Keratinocyte (primary cell): ENCODE measurements around the gene FCER2. TPM values are rescaled to one million over a fixed set of nuclear protein-coding genes. Genes with fewer than 3 reads are reported as not detected.

Source experiments
- DNase-seq: peaks from one replicate; pipeline ENCODE4 v3.0.0-alpha.2; 2011; ENCODE audit warnings: low read depth, missing footprints, low spot score
- FAIRE-seq: peaks from 2 replicates; lab custom pipeline; 2011; peaks lifted over from hg19 to GRCh38; lab: Jason Lieb, UNC
- H2AFZ ChIP-seq: 2 replicates; pipeline ENCODE4 v1.6.0; 2012; ENCODE audit warnings: low read length, control low read depth, inconsistent platforms; ENCODE audit not compliant: control insufficient read depth
- H3K27ac ChIP-seq: 2 replicates; pipeline ENCODE4 v1.5.1; 2011; ENCODE audit warnings: low read length; ENCODE audit not compliant: control insufficient read depth, insufficient read depth
- H3K27me3 ChIP-seq: 3 replicates; pipeline ENCODE4 v1.6.0; 2011; ENCODE audit warnings: low read length; ENCODE audit not compliant: control insufficient read depth, insufficient read depth; ENCODE audit errors: extremely low read depth
- H3K36me3 ChIP-seq, 2 experiments: 2 replicates in 1 of 2; 3 replicates in 1 of 2; pipeline ENCODE4 v1.5.1; 2011; ENCODE audit warnings: low read length in 2 of 2, mild to moderate bottlenecking in 1 of 2; ENCODE audit not compliant: control insufficient read depth in 2 of 2, insufficient read depth in 2 of 2; ENCODE audit errors: extremely low read depth in 1 of 2
- H3K4me1 ChIP-seq: 3 replicates; pipeline ENCODE4 v1.5.1; 2011; ENCODE audit warnings: low read length; ENCODE audit not compliant: control insufficient read depth, insufficient read depth; ENCODE audit errors: extremely low read depth
- H3K4me2 ChIP-seq: 3 replicates; pipeline ENCODE4 v1.6.0; 2011; ENCODE audit warnings: low read depth, low read length; ENCODE audit not compliant: control insufficient read depth, insufficient read depth; ENCODE audit errors: extremely low read depth
- H3K4me3 ChIP-seq, 3 experiments: fragments of 200-600 bp in 1 of 3; sonication (generic) in 1 of 3; 2 replicates in 2 of 3; 3 replicates in 1 of 3; pipeline ENCODE4 v1.5.1; 2011 to 2016; ENCODE audit warnings: low read length in 3 of 3, mild to moderate bottlenecking in 3 of 3, control low read depth in 2 of 3, inconsistent platforms in 1 of 3, low read depth in 1 of 3, mixed read lengths in 1 of 3, mixed run types in 1 of 3, moderate library complexity in 1 of 3; ENCODE audit not compliant: control insufficient read depth in 2 of 3, insufficient read depth in 2 of 3; ENCODE audit errors: extremely low read depth in 1 of 3
- H3K79me2 ChIP-seq: 2 replicates; pipeline ENCODE4 v1.6.0; 2012; ENCODE audit warnings: low read length; ENCODE audit not compliant: control insufficient read depth, insufficient read depth
- H3K9ac ChIP-seq: 3 replicates; pipeline ENCODE4 v1.6.0; 2011; ENCODE audit warnings: low read length; ENCODE audit not compliant: control insufficient read depth, insufficient read depth; ENCODE audit errors: extremely low read depth
- H3K9me1 ChIP-seq: 3 replicates; pipeline ENCODE4 v1.6.0; 2011; ENCODE audit warnings: low read length; ENCODE audit not compliant: control insufficient read depth, insufficient read depth; ENCODE audit errors: extremely low read depth
- H3K9me3 ChIP-seq: 2 replicates; pipeline ENCODE4 v1.5.1; 2012; ENCODE audit warnings: low read depth, low read length; ENCODE audit not compliant: control insufficient read depth
- H4K20me1 ChIP-seq: 3 replicates; pipeline ENCODE4 v1.6.0; 2011; ENCODE audit warnings: low read length; ENCODE audit not compliant: control insufficient read depth, insufficient read depth; ENCODE audit errors: extremely low read depth
- CTCF ChIP-seq, 3 experiments: IDR thresholded peaks in 1 of 3; conservative IDR thresholded peaks in 1 of 3; optimal IDR thresholded peaks in 1 of 3; 2 replicates in 2 of 3; 3 replicates in 1 of 3; pipeline versions ENCODE3 to v1.5.1; 2011; ENCODE audit warnings: low read length in 3 of 3, mild to moderate bottlenecking in 3 of 3, moderate library complexity in 2 of 3, control low read depth in 1 of 3, inconsistent platforms in 1 of 3; ENCODE audit not compliant: insufficient read depth in 2 of 3; ENCODE audit errors: extremely low read depth in 1 of 3
- EZH2 ChIP-seq: IDR thresholded peaks from one replicate; pipeline ENCODE4 v1.6.1; 2012; ENCODE audit warnings: inconsistent platforms, mild to moderate bottlenecking, low read length, moderate library complexity
- dilution Hi-C: fragments of 300-500 bp; cut with MboI; formaldehyde crosslinking; loops from one replicate; pipeline ENCODE4 v1.7.0; 2020; ENCODE audit warnings: low sequenced_read_pairs; ENCODE audit not compliant: extremely low pct_ligation_motif_present
- polyA plus RNA-seq, 5 experiments: library from polyadenylated mRNA; depleted of rRNA in 3 of 5; stranded (reverse) in 3 of 5; stranded (forward) in 1 of 5; unstranded in 1 of 5; fragments of >200 nt; gene quantifications; 1 replicate in 1 of 5; 2 replicates in 3 of 5; 3 replicates in 1 of 5; pipeline versions ENCODE4 v1.2.1 to v1.2.3, GENCODE V29; 2011 to 2012; ENCODE audit warnings: missing spikeins in 2 of 5, low read depth in 1 of 5, low replicate concordance in 1 of 5

FCER2 gene
- polyA plus RNA-seq, 1 donor (not counting 4 experiments of a cell fraction or from before 2014, with no cell fraction given): not detected

GRCh38 chr19:7722231-7722651 is 20.3 kb upstream of the FCER2 start:
- no peaks in the 10 kb centered on the region for H3K9me1 ChIP-seq
- H3K4me3 ChIP-seq: no peak overlapping the region
- DNase-seq (no peak), FAIRE-seq (no peak)
- TF ChIP-seq CTCF (optimal IDR thresholded peaks at IDR 0.05 in 1 of 3, IDR thresholded peaks at IDR 0.05 in 1 of 3, conservative IDR thresholded peaks at IDR 0.05 in 1 of 3; ENCODE audit: extremely low read depth in 1 of 3, insufficient read depth in 2 of 3, low read length in 3 of 3): no peak
- TF ChIP-seq EZH2: no peak
- H3K9ac ChIP-seq: no peak overlapping the region
- no peaks in the 10 kb centered on the region for H3K27me3 ChIP-seq
- H3K9me3 ChIP-seq: no peaks in the 10 kb centered on the region
- no peak overlapping the region for H2AFZ ChIP-seq
- no peak overlapping the region for H3K4me2 ChIP-seq
- no peaks in the 10 kb centered on the region for H4K20me1 ChIP-seq
- H3K4me1 ChIP-seq: no peaks in the 10 kb centered on the region
- dilution Hi-C loops: no loop called here
- no peaks in the 10 kb centered on the region for H3K79me2 ChIP-seq
- no peak overlapping the region for H3K27ac ChIP-seq
- no peaks in the 10 kb centered on the region for H3K36me3 ChIP-seq

DNA sequence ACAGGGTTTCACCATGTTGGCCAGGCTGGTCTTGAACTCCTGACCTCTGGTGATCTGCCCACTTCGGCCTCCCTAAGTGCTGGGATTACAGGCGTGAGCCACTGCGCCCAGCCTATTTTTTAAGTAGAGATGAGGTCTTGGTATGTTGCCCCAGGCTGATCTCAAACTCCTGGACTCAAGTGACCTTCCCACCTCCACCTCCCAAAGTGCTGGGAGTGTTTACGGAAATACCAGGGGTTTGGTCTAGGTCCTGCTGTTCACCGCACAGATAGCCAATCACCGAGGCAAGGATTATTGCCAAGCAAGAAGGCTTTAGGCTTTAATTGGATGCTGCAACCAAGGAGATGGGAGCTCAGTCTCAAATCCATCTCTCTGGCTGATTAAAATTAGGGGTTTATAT is 18.4 kb upstream of the FCER2 start:
- H4K20me1 ChIP-seq: no peaks in the 10 kb centered on the region
- no peak for FAIRE-seq
- H3K27ac ChIP-seq: no peak overlapping the region
- no peaks in the 10 kb centered on the region for H3K79me2 ChIP-seq
- no peaks in the 10 kb centered on the region for H3K4me1 ChIP-seq
- H3K36me3 ChIP-seq: no peaks in the 10 kb centered on the region
- H2AFZ ChIP-seq: no peak overlapping the region
- H3K9ac ChIP-seq: no peak overlapping the region
- H3K9me3 ChIP-seq: no peaks in the 10 kb centered on the region
- dilution Hi-C loops: no loop called here
- TF ChIP-seq EZH2 (no peak), CTCF (optimal IDR thresholded peaks at IDR 0.05 in 1 of 3, IDR thresholded peaks at IDR 0.05 in 1 of 3, conservative IDR thresholded peaks at IDR 0.05 in 1 of 3; ENCODE audit: extremely low read depth in 1 of 3, insufficient read depth in 2 of 3, low read length in 3 of 3) (no peak)
- H3K27me3 ChIP-seq: no peaks in the 10 kb centered on the region
- no peaks in the 10 kb centered on the region for H3K9me1 ChIP-seq
- DNase-seq: no peak
- no peak overlapping the region for H3K4me3 ChIP-seq
- no peak overlapping the region for H3K4me2 ChIP-seq
